ENCODE data around the gene OAS2.

Gene OAS2

DNA sequence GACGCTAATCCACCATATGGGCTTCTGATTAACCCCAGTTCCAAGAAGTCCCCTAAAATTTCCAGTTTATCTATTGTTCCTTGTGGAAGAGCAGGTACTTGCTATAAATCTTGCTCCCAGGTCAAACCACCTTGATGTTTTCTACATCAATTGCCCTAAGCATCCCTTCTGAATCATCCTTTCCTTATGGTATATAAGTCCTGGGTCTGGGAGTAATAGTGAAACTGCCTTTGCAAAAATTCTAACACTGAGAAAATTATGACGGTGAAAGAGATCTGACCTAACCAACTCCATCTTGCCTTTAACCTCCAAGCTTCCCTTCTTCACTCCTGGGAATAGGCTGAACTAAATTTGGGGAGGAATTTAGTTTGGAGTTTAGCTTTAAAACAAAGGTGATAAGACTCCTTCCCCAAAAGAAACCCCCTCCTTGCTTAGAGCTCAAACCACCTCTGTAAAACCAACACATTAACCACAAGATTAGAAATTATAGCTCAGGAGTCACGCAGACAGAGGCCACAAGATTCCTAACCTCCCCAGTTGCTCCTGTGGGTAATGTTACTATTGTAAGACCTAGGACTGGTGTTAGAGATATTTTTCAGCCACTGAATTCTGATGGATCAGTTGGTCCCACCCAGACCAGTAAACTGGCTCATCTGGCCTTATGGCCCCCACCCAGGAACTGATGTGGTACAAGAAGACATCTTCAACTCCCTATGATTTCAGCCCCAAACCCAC, 44.4 kb downstream of the OAS2 start:
- DNase-seq: no peak

DNA sequence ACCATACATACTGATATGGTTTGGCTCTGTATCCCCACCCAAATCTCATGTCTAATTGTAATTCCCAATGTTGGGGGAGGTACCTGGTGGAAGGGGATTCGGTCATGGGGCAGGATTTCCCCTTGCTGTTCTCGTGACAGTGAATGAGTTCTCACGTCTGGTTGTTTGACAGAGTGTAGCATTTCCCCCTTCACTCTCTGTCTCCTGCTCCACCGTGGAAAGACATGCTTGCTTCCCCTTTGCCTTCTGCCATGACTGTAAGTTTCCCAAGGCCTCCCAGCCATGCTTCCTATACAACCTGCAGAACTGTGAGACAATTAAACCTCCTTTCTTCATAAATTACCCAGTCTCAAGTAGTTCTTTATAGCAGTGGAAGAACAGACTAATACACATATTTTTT, 49.4 kb downstream of the OAS2 start:
- DNase-seq: no peak

DNA sequence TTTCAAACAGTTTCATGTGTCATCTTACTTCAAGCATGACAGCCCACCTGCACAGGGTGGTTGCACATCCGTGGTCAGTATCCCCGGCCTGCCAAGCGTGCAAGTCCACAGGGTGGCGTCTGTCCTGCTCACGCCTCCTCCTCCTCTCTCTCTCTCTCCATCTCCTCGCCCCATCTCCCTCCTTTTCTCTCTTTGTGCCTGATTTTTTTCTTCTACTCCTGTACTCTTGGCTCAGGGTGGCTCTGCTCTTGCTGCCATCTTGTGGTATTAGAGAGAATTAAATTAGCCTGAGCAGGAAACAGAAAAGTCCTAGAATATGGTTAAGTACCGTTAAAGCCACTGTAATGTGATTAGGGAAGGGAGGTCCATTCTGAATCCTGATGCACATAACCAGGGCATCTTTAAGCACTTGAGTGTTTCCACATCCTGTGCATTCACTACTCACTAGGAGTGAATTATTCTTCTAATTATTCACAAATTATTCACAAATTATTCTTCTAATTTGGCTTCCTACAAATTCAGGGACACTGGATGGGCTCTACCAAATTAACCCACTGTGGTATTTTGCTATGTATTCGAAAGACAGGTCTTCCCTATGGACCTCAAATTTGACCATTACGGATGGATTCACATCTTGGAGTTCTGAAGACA, 52.7 kb downstream of the OAS2 start:
- DNase-seq: peak; percentile 46

DNA sequence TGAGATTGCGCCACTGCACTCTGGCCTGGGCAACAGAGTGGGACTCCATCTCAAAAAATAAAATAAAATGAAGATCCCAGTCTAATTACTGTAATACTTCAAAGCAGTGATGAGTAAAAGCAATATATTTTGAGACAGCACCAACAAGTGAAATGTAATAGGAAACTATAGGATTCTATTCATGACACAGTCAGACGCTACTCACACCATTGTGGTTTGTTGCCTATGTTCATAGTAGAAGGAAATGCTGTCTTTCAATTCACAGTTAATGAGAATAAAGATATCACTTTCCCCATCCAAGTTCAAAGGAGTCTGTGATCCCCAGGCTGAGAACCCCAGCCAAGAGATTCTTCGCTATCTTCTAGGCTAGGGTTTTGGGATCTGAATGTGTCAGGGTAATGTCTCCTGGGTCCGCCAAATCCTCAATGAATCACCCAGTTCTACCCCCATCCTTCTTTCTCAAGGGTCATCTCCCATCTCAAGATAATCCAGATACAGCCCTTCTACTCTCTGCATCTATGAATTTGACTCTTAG, 61.7 kb downstream of the OAS2 start:
- DNase-seq: no peak

DNA sequence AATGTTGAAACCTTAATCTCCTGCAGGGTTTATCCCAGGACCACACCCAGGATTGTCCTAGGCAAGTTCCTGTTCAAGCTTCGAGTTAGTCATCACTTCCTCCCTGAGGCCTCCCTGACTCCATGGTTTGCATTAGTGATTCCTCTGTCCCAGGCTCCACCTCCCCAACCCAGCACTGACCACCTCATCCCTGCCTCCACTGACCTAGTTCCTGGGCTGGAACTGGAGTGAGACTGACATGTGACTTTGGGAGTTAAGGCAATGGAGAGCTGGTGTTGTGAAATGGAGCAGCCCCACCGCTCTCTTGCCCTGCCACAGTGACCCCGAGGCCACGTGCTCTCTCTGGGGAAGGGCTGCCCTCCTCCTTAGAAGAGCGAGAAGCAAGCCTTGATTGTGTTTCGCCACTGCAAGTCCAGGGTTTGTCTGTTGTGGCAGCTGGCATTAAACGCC, 62.4 kb downstream of the OAS2 start:
- DNase-seq: no peak

DNA sequence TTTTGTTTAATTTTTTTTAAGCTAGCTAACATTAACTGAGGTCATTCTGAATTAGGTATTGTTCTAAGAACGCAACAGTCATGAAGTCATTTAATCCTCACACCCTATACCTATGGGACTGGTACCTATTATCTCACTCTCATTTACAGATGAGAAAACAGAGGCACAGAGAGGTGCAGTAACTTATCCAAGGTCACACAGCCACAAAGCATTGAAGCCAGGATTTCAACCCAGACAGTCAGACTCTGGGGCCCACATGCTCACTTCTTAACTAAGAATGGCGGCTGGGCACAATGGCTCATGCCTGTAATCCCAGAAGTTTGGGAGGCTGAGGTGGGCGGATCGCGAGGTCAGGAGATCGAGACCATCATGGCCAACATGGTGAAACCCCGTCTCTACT, 63.2 kb downstream of the OAS2 start:
- DNase-seq: no peak

DNA sequence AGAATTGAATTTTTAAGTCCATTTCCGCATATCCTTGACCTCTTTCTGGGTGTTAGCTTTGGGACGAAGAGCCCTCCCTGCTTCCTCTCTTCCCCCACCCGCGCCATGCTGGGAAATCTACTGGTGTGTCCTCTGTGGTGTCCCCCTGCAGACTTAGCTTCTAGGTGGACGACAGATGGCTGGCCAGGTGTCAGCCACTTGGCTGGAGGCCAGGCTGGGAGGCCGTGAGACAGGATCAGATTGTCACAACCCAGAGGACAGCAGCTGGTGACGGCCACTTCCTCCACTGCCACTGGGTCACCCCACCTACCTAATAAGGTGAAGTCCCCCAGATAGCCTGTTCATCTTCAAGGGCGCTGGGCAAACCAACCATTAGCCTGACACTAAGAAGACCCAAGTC, 64.9 kb downstream of the OAS2 start:
- DNase-seq: no peak

DNA sequence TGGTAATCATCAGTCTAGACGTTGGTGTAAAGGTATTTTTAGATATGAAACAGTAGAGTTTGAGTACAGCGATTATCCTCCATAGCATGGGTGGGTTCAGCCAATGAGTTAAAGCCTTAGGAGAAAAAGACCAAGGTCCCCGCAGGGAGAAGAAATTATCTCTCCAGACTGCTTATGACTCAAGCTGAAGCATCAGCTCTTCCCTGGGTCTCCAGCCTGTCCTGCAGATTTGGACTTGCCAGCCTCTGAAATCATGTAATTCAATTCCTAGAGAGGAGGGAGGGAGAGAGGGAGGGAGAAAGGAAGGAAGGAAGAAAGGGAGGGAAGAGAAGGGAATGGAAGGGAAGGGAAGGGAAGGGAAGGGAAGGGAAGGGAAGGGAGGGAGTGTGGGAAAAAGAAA, 66.2 kb downstream of the OAS2 start:
- DNase-seq: no peak

DNA sequence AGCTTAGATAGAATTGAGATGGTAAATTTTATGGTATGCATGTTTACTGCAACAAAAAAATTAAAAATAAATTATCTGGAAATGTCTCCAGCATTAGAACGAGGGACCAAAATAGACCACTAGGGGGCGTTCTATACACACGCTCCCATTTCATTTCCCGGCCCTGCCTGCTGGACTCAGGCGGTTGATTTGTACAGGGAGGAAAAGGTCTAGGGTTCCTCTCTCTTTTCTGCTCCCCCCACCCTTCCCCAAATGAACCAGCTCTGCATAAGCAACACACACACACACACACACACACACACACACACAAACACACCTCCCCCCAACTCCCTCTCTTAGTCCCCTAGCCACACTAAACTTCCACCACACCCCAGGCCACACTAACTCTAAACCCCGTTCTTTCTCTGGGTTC, 70.4 kb downstream of the OAS2 start:
- peak; percentile 62 for DNase-seq

DNA sequence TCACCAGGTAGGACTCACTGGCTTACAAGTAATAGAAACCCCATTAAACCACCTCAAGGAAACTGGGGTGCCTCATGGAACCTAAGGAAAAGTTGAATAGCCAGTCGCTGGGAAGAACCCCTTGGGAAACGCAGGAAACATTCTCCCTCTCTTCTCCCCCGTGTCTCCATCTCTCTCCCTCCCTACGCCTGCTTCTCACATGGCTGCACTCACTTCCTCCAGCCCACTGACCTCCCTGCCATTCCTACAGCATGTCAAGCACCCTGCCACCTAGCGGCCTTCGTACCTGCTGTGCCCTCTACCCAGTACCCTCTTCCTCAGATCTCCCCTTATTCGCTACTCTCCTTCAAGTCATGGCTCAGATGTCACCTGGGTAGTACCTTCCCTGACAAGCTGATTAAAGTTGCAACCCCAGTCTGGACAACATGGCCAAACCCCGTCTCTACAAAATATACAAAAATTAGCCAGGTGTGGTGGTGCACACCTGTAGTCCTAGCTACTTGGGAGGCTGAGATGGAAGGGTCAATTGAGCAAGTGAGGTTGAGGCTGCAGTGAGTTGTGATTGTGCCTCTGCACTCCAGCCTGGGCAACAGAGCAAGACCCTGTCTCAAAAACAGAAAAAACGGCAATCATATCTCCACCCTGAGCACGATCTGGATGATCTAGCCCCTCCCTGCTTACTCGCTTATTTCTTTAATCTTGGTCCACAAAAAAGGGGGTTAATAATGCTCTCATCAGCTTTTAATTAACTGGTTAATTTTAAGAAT, 71.8 kb downstream of the OAS2 start:
- DNase-seq: no peak

DNA sequence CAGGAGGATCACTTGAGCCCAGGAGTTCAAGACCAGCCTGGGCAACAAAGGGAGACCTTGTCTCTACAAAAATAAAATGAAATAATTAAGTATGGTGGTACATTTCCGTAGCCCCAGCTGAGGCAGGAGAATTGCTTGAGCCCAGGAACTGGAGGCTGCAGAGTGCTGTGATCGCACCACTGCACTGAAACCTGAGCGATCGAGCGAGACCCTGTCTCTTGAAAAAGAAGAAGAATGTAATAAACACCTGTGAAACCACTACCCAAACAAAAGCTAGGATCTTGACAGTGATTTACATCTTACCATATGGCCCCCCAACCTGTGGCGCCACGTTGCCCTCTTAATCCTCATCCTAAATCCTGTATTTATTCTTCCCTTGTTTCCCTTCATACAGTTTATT, 72.5 kb downstream of the OAS2 start:
- no peak for DNase-seq

DNA sequence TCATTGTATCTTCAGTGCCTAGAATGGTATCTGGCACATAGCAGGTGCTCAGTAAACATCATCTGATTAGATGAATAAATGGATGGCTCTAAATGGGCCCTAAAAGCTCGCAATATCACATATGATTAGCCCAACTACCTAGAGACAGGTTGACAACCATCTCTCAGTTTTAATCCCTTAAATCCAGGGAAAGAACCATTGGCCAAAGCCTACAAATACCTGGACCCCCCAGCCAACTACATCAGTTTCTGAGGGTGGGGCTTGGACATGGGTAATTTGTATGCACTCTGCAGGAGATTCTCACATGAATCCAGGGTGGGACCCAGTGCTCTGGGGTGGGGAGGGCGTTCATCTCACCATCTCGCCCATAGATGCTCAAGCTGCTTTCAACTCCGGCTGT, 73.4 kb downstream of the OAS2 start:
- DNase-seq: no peak

DNA sequence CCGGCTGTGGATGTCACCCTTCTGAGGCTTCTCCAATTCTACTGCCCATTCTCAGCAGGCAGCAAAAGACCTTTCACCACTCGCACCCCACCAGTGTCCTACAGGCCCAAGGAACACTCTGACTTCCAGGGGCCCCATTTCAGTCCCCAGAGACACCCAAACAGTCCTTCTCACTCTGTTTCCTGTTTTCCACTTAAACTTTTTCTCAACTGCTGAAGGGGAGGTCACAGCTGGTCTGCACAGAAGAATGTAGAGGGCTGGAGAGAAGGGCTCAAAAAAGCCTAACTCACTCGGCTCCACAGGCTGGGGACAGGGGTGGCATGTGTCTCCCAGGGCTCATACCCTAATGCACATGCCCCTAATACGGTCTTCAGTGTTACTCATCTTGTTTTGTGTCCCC, 74.0 kb downstream of the OAS2 start:
- DNase-seq: no peak

DNA sequence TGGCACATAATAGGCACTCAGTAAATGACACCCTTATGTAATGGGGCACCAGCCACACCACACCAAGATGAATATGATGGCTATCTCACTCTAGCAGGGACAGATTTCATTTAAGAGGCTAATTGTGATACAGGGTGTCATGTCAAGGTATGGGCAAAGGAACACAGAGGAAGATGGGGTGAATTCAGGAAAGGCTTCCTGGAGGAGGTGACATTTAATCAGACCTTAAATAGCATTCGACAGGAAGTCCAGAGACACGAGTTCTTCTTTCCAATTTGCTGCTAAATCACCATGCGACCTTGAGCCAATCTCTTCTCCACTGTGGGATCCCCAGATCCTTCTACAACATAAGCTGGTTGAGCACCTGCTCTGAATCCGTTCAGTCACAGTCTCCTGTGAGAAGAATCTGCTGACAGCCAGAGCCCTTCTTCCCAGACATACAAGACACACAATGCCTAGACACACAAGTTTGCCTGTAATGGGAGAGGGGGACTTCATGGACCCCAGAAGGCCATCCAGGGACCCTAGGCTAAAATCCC, 76.7 kb downstream of the OAS2 start:
- no peak for DNase-seq

DNA sequence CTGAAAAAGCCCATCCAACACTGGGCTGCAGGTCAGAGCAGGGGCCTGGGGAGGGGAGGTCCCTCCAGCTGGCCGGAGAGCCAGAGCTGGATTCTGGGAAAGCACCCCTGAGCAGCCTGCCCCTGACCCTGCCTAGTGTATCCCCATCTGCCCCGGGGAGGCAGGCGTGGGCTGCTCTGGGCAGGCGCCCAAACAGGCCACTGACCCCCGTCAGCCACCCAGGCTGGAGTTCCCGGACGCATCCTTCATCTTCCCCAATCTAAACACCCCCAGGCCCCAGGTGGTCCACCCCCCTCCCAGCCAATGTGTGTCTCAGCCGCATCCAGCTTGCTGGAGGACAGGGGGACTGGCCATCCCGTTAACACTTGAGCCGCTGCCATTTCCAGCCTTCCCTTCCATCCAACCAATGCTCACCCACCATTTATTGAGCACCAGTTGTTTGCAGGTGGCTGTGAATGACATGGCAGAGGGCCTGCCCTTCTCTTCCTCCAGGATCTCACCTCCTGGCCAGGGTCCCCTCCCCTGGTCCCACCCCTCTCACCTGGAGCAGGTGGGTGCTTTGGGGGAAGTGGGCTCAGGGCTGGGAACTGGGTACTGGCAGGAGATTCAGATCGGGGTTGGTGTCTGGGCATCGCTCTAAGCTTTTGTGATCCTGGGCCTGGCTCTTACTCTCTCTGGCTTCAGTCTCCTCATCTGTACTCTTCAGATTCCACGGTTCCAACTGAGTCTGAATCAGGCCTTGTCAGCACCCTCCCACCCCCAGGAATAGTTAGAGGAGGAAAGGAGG, 77.5 kb downstream of the OAS2 start:
- DNase-seq: no peak

DNA sequence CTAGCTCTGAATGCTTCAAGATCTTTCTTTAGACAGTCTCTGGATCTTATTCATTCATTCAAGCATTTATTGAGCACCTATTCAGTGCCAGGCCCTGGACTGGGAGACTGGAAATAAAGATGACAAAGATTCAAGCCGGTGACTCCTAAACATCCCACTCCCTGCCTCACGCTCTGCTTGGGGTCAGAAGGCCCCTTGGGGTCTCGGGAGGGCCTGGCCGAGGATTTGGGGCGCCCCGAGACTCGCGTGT, 78.0 kb downstream of the OAS2 start:
- no peak for DNase-seq

DNA sequence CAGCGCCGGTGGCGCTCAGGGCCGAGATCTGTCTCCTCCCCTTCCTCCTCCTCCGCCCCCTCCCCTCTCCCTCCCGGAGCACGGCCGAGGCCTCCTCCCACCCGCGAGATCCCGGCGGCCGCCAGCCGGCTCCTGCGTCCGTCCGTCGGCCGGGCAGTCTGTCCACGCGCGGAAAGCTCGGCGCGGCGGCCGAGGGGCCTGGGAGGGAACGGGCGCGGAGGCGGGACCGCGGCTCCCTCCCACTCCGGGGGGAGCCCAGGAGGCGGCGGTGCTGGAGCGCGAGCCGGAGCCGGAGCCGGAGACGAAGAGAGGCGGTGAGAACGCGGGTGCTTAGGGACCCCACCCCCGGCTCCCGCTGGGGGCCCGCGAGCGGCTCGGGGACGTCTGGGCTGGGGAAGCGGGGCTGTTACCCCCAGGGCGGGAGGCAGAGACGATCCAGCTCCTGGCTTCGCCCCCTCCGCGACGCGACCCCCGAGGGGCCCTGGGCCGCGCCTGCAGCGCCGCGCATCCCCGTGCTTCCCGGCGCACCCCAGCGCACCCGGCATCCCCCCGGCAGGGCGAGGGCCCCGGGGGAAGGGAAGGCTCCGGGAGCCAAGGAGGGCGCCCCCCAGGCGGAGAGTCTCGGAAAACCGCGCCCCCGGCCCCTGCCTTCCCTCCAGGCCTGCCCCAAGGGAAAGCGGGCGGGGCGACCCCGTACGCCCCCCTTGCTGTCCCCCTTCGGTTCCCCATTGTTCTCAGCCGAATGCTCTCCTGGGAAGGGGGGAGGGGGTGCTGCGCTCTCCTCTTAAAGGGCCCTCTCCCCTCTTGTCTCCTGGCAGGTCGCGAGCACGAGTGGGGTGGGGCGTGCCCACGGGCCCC, 78.5 kb downstream of the OAS2 start, which contains the start of gene DTX1:
Gene DTX1, plus strand, starts transcription at position 100 of the 858 bp plus-strand sequence. CDS start 1,463 bp downstream, outside the sequence.
- DNase-seq: no peak

DNA sequence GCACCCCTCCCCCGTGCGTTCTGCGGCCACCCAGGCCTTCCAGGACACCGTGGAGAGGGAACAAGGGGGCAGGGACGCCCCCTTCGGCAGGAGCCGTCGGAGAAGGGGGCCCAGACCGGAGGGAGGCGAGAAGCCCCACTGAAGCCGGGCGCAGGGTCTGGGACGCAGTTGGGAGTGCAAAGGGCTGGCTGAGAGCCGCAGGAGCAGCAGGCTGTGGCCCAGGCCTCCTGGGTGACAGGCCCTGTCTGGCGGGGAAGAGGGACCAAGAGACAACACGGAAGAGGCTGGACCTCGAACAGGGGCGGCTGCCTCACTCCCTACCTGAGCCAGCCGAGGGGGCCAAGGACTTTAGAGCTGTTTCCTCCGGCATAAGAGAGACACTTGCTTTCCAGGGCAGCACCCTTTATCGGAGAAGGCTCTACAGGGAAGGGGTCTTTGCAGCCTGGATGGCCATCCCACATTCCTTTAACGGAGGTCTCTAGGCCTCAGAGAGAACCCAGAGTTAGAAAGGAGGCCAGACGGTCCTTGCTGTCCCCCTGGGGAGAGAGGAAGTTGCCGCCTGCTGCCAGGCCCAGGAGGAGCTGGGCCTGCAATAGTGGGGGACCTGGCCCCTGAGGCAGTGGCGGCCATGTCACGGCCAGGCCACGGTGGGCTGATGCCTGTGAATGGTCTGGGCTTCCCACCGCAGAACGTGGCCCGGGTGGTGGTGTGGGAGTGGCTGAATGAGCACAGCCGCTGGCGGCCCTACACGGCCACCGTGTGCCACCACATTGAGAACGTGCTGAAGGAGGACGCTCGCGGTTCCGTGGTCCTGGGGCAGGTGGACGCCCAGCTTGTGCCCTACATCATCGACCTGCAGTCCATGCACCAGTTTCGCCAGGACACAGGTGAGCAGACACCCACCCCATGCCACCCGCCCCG, 79.5 kb downstream of the OAS2 start:
- DNase-seq: no peak

DNA sequence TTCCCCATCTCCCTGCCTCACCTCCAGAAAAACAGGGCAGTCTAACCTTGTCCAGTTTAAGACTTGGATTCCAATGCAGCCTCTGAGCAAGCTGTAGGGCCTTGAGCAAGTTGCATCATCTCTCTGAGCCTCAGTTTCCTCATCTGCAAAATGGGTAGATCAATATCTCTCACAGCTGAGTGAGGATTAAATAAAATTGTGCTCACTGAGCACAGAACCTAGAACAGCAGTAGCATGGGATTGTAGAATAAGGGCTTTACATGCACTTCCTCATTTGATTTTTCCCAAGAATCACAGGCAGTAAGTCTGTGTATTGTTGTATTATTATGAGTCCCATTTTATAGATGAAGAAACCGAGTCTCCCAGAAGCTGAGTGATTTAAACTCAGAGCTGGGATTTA, 80.2 kb downstream of the OAS2 start:
- no peak for DNase-seq

DNA sequence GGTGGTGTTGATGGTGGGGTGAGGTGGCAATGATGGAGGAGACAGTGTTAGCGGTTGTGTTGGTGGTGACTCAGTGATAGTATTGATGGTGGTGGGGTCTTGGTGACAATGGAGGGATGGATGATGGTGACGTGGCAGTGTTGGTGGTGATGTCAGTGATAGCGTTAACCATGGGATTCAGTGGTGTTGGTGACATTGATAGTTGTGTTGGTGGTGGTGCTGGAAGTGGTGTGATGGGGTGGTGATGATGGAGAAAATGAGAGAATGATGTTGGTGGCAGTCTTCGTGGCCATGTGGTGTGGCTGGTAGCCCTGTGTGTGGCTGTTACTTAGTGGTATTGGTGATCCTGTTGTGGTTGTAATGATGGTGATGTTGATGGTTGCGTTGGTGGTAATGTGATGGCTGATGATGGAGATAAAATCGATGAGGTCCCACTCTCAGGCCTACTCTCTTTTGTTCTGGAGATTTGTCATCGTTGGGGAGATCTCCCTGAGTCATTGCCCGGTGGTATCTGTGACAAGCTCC, 80.8 kb downstream of the OAS2 start:
- DNase-seq: no peak
